SU-DHL-6 (cell line): ENCODE results near the gene THAP2.

Experiments used
- H2AFZ ChIP-seq: fragments of 200-600 bp; sonication (generic); 2 replicates; pipeline ENCODE4 v1.6.1; 2014; ENCODE audit warnings: low read depth, mild to moderate bottlenecking, moderate library complexity, mixed read lengths, antibody characterized with exemption, low read length; ENCODE audit not compliant: severe bottlenecking
- H3F3A ChIP-seq: fragments of 200-600 bp; shearing (Covaris generic); 2 replicates; pipeline ENCODE4 v1.6.0; 2016; ENCODE audit warnings: antibody characterized with exemption, mild to moderate bottlenecking; ENCODE audit not compliant: insufficient read depth
- H3K27ac ChIP-seq: fragments of 200-600 bp; sonication (generic); 2 replicates; pipeline ENCODE4 v1.5.1; 2016; ENCODE audit warnings: low read depth, mild to moderate bottlenecking, low read length, moderate library complexity, mixed read lengths
- H3K27me3 ChIP-seq: fragments of 200-600 bp; sonication (generic), shearing (Covaris generic); 2 replicates; pipeline ENCODE4 v1.6.0; 2014; ENCODE audit warnings: mild to moderate bottlenecking, low read length
- H3K36me3 ChIP-seq: fragments of 200-600 bp; sonication (generic); 2 replicates; pipeline ENCODE4 v1.6.1; 2014; ENCODE audit warnings: mild to moderate bottlenecking, low read length, mixed read lengths
- H3K4me2 ChIP-seq: fragments of 300-600, 200-600 bp; shearing (Covaris generic), sonication (generic); 2 replicates; pipeline ENCODE4 v1.6.0; 2014; ENCODE audit warnings: low read length, low read depth, mild to moderate bottlenecking; ENCODE audit not compliant: poor library complexity, severe bottlenecking
- H3K4me3 ChIP-seq: fragments of 200-600 bp; sonication (generic); 2 replicates; pipeline ENCODE4 v1.5.1; 2014; ENCODE audit warnings: antibody characterized with exemption, low read length, mild to moderate bottlenecking, mixed read lengths; ENCODE audit not compliant: insufficient read depth, poor library complexity, severe bottlenecking
- H3K79me2 ChIP-seq: fragments of 200-600 bp; sonication (generic); 2 replicates; pipeline ENCODE4 v1.6.1; 2014; ENCODE audit warnings: mild to moderate bottlenecking, low read length, moderate library complexity; ENCODE audit not compliant: insufficient read depth
- H3K9ac ChIP-seq: fragments of 200-600 bp; sonication (generic); 2 replicates; pipeline ENCODE4 v1.7.0; 2014; ENCODE audit warnings: mild to moderate bottlenecking, low read length
- H3K9me2 ChIP-seq: fragments of 200-600 bp; sonication (generic); replicated peaks from 2 replicates; pipeline ENCODE4 v1.6.1; 2014; ENCODE audit warnings: low read length; ENCODE audit not compliant: insufficient read depth
- H3K9me3 ChIP-seq: fragments of 200-600 bp; sonication (generic); 2 replicates; pipeline ENCODE4 v1.6.1; 2014; ENCODE audit warnings: low read length, mixed read lengths; ENCODE audit not compliant: insufficient read depth
- H4K20me1 ChIP-seq: fragments of 200-600 bp; sonication (generic); 2 replicates; pipeline ENCODE4 v1.6.1; 2014; ENCODE audit warnings: low read depth, mild to moderate bottlenecking, antibody characterized with exemption, low read length, moderate library complexity, mixed read lengths
- CTCF ChIP-seq: fragments of 200-600 bp; sonication (generic); IDR thresholded peaks from one replicate; pipeline ENCODE4 v1.5.1; 2017; ENCODE audit warnings: antibody characterized with exemption, mild to moderate bottlenecking, low read length, moderate library complexity; ENCODE audit not compliant: insufficient read depth, poor library complexity, severe bottlenecking
- EZH2phosphoT487 ChIP-seq: fragments of 200-600 bp; sonication (generic), shearing (Covaris generic); conservative IDR thresholded peaks from 2 replicates; pipeline ENCODE4 v1.6.1; 2018; ENCODE audit warnings: mild to moderate bottlenecking, antibody characterized with exemption, low read length, moderate library complexity, mixed read lengths

The THAP2 gene

GRCh38 chr12:71662849-71663560 lies 1.1 kb upstream of the THAP2 start:
- no peaks in the 10 kb centered on the region for H3K9me3 ChIP-seq
- TF ChIP-seq CTCF (no peak), EZH2phosphoT487 (no peak)
- peak overlapping the region; percentile 44 for H2AFZ ChIP-seq
- H3K79me2 ChIP-seq = peaks cover 60% of the 10 kb centered on the region
- no peaks in the 10 kb centered on the region for H3K27me3 ChIP-seq
- peaks cover 12% of the 10 kb centered on the region for H4K20me1 ChIP-seq
- H3K27ac ChIP-seq = peak overlapping the region; percentile 97
- H3K36me3 ChIP-seq = peaks cover 19% of the 10 kb centered on the region
- H3K9me2 ChIP-seq = no peaks in the 10 kb centered on the region
- H3K4me3 ChIP-seq = peak overlapping the region; percentile 89
- H3F3A ChIP-seq = peaks cover 11% of the 10 kb centered on the region
- H3K4me2 ChIP-seq = peak overlapping the region; percentile 96
- peak overlapping the region; percentile 75 for H3K9ac ChIP-seq

GRCh38 chr12:71664411-71665089 lies 449 bp downstream of the THAP2 start:
- H2AFZ ChIP-seq = peak overlapping the region; percentile 58

GRCh38 chr12:71665090-71665463 lies 976 bp downstream of the THAP2 start:
- H4K20me1 ChIP-seq = peaks cover 12% of the 10 kb centered on the region
- H3K9me3 ChIP-seq = no peaks in the 10 kb centered on the region
- TF ChIP-seq EZH2phosphoT487 (no peak), CTCF (no peak)
- peak overlapping the region; percentile 58 for H2AFZ ChIP-seq
- peaks cover 53% of the 10 kb centered on the region for H3K79me2 ChIP-seq
- peak overlapping the region; percentile 97 for H3K27ac ChIP-seq
- H3K9me2 ChIP-seq = no peaks in the 10 kb centered on the region
- H3K4me3 ChIP-seq = peak overlapping the region; percentile 78
- H3K9ac ChIP-seq = peak overlapping the region; percentile 75
- peak overlapping the region; percentile 93 for H3K4me2 ChIP-seq
- peaks cover 3% of the 10 kb centered on the region; the same call in 1 of the 2 replicates for H3K36me3 ChIP-seq
- peaks cover 11% of the 10 kb centered on the region for H3F3A ChIP-seq
- H3K27me3 ChIP-seq = no peaks in the 10 kb centered on the region

More at GRCh38 chr12:71664411-71665089, 449 bp downstream of the THAP2 start:
- H3K27ac ChIP-seq = peak overlapping the region; percentile 97
- no peaks in the 10 kb centered on the region for H3K9me2 ChIP-seq
- no peaks in the 10 kb centered on the region for H3K27me3 ChIP-seq
- H3K36me3 ChIP-seq = peaks cover 8% of the 10 kb centered on the region; the same call in 1 of the 2 replicates
- H4K20me1 ChIP-seq = peaks cover 12% of the 10 kb centered on the region
- H3K4me3 ChIP-seq = peak overlapping the region; percentile 78
- H3K9me3 ChIP-seq = no peaks in the 10 kb centered on the region
- TF ChIP-seq CTCF (no peak), EZH2phosphoT487 (no peak)
- peak overlapping the region; percentile 93 for H3K4me2 ChIP-seq
- peaks cover 58% of the 10 kb centered on the region for H3K79me2 ChIP-seq
- H3K9ac ChIP-seq = peak overlapping the region; percentile 75
- peaks cover 11% of the 10 kb centered on the region for H3F3A ChIP-seq
